ENCODE data around the gene KLK8.

- TF ChIP-seq CTCF (IDR thresholded peaks at IDR 0.05; ENCODE audit: insufficient read depth, low read depth, low read length) = no peak
- no peak for TF ChIP-seq EZH2 (IDR thresholded peaks at IDR 0.05; ENCODE audit: insufficient read depth, low read length)
Measured at GRCh38 chr19:51003316-51003715, 1.9 kb upstream of the KLK8 start.

Data from astrocyte (in vitro differentiated cells and primary cell).